Left lung (tissue), 10 donors: ENCODE measurements around the gene KRTAP9-6. TPM values are rescaled to one million over a fixed set of nuclear protein-coding genes. Genes with fewer than 3 reads are reported as not detected.

ENCODE experiments used
- ATAC-seq: fragments of 200-7000 bp; cut with Tn5 transposase; one replicate; pipeline ENCODE4 v1.9.1; 2020; ENCODE audit warnings: moderate library complexity
- DNase-seq, 4 donors: peaks; one replicate each; pipeline ENCODE4 v3.0.0-alpha.2; 2013 to 2020
- H3K27ac ChIP-seq, 2 donors: fragments of 200-600 bp; sonication (generic) in 1 of 2; one replicate each; pipeline versions ENCODE4 v1.5.0 to v1.8.0; 2020 to 2021
- H3K27me3 ChIP-seq, 2 donors: fragments of 200-600 bp; sonication (generic) in 1 of 2; one replicate each; pipeline versions ENCODE4 v1.5.0 to v1.8.0; 2020 to 2021
- H3K36me3 ChIP-seq, 2 donors: fragments of 200-600 bp; sonication (generic) in 1 of 2; one replicate each; pipeline versions ENCODE4 v1.5.0 to v1.8.0; 2020 to 2021
- H3K4me1 ChIP-seq, 2 donors: fragments of 200-600 bp; one replicate each; pipeline ENCODE4 v1.8.0; 2021
- H3K4me3 ChIP-seq, 2 donors: fragments of 200-600 bp; sonication (generic) in 1 of 2; one replicate each; pipeline versions ENCODE4 v1.5.0 to v1.8.0; 2020 to 2021; ENCODE audit warnings: mild to moderate bottlenecking in 1 of 2
- H3K9me3 ChIP-seq, 2 donors: fragments of 200-600 bp; sonication (generic) in 1 of 2; one replicate each; pipeline versions ENCODE4 v1.5.0 to v1.8.0; 2020 to 2021
- CTCF ChIP-seq, 2 donors: fragments of 200-600 bp; sonication (generic) in 1 of 2; IDR thresholded peaks; one replicate each; pipeline versions ENCODE4 v1.5.0 to v1.8.0; 2021; ENCODE audit warnings: antibody characterized with exemption in 2 of 2
- intact Hi-C, 2 donors: fragments of 100-400 bp; cut with DNase I; formaldehyde crosslinking; loops; one replicate each; pipeline versions ENCODE4 v1.11.2 to v1.14.2; 2022
- polyA plus RNA-seq, 6 donors: library from polyadenylated mRNA; unstranded; fragments of 120-200 nt; gene quantifications; one replicate each; pipeline ENCODE4 v1.2.1, GENCODE V29; 2013; ENCODE audit not compliant: insufficient read length in 6 of 6
- total RNA-seq, 2 donors: library from RNA; stranded (reverse); fragmentation: NEBNext Ultra II Directional; extraction: Animal tissue kit (Norgen Biotek cat#: 25700); gene quantifications; one replicate each; pipeline ENCODE4 v1.2.1, GENCODE V29; 2021
- donor health status: DM: no; HTN: yes; CAD: no.
- donor health status: DM: no; HTN: no; CAD: no.

Gene KRTAP9-6
- total and polyA plus RNA-seq, 8 donors: 0.13 to 0.25 (median 0.23) TPM; not detected in 5

GRCh38 chr17:41296846-41297245 is 31.7 kb downstream of the KRTAP9-6 start:
- no peak for ATAC-seq
- no peak overlapping the region for H3K27ac ChIP-seq
- DNase-seq: no peak
- no peak overlapping the region for H3K4me3 ChIP-seq
- H3K36me3 ChIP-seq: no peaks in the 10 kb centered on the region
- H3K27me3 ChIP-seq: peaks cover 0 to 14% of the 10 kb centered on the region in 2 donors
- no peaks in the 10 kb centered on the region for H3K4me1 ChIP-seq
- intact Hi-C loops: no loop called here
- no peak for TF ChIP-seq CTCF (IDR thresholded peaks at IDR 0.05)
- no peaks in the 10 kb centered on the region for H3K9me3 ChIP-seq

DNA sequence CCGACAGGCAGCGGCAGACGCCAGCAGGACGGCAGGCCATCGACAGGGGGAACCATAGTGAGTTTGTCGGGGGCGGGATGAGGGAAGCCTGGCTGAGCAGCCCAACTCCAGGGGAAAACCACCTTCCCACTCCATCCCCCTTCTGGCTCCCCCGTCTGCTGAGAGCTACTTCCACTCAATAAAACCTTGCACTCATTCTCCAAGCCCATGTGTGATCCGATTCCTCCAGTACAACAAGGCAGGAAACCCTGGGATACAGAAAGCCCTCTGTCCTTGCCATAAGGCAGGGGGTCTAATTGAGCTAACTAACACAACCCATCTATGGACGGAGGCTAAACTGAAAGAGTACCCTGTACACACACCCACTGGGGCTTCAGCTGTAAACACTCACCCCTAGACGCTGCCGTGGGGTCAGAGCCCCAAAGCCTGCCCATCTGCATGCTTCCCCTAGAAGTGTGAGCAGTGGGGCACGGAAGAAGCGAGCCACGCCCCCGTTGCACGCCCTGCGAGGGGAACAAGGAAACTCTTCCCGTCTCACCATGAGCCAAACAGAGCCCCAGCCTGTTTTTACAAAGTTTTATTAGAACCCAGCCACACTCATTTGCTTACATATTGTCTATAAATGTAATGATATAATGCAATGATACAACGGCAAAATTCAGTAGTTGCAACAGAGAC is 33.4 kb downstream of the KRTAP9-6 start:
- H3K9me3 ChIP-seq: no peaks in the 10 kb centered on the region
- H3K4me1 ChIP-seq: no peaks in the 10 kb centered on the region
- ATAC-seq: no peak
- TF ChIP-seq CTCF (IDR thresholded peaks at IDR 0.05): no peak
- intact Hi-C loops: no loop called here
- peaks cover 0 to 6% of the 10 kb centered on the region in 2 donors for H3K27me3 ChIP-seq
- no peak for DNase-seq
- no peaks in the 10 kb centered on the region for H3K36me3 ChIP-seq
- no peak overlapping the region for H3K4me3 ChIP-seq
- no peak overlapping the region for H3K27ac ChIP-seq

- H3K27me3 ChIP-seq: peaks cover 0 to 6% of the 10 kb centered on the region in 2 donors
- H3K4me3 ChIP-seq: no peak overlapping the region
- ATAC-seq (no peak), DNase-seq (no peak)
- TF ChIP-seq CTCF (IDR thresholded peaks at IDR 0.05): no peak
- no peak overlapping the region for H3K27ac ChIP-seq
- intact Hi-C loops: no loop called here
- no peaks in the 10 kb centered on the region for H3K36me3 ChIP-seq
- no peaks in the 10 kb centered on the region for H3K9me3 ChIP-seq
- no peaks in the 10 kb centered on the region for H3K4me1 ChIP-seq
These were observed 36.1 kb downstream of the KRTAP9-6 start for GRCh38 chr17:41301204-41301790.

- H3K4me1 ChIP-seq: no peaks in the 10 kb centered on the region
- no peak for DNase-seq
- TF ChIP-seq CTCF (IDR thresholded peaks at IDR 0.05): no peak
- no peaks in the 10 kb centered on the region for H3K9me3 ChIP-seq
- H3K27ac ChIP-seq: no peak within 1 kb of the TSS
- intact Hi-C loops: no loop called here
- no peaks in the 10 kb centered on the region for H3K36me3 ChIP-seq
- ATAC-seq: no peak
- peaks cover 0 to 6% of the 10 kb centered on the region in 2 donors for H3K27me3 ChIP-seq
- H3K4me3 ChIP-seq: no peak within 1 kb of the TSS
These were observed 37.0 kb downstream of the KRTAP9-6 start, which contains the start of gene KRTAP29-1 for GRCh38 chr17:41301916-41302901. KRTAP29-1 (minus strand) TSS chr17:41302851; CDS start chr17:41302851, 0 bp downstream.
